HG02970 (cell line): ENCODE data around the gene SKIC2.
A peak's percentile ranks its signal among the peaks of the same experiment; 100 is the strongest.

Experiments used
- ATAC-seq: cut with Tn5 transposase; IDR thresholded peaks from one replicate; pipeline ENCODE4 v1.9.1; 2021; ENCODE audit warnings: mild to moderate bottlenecking, moderate library complexity, moderate number of reproducible peaks; ENCODE audit not compliant: unreplicated experiment, low FRiP score

Gene SKIC2

DNA sequence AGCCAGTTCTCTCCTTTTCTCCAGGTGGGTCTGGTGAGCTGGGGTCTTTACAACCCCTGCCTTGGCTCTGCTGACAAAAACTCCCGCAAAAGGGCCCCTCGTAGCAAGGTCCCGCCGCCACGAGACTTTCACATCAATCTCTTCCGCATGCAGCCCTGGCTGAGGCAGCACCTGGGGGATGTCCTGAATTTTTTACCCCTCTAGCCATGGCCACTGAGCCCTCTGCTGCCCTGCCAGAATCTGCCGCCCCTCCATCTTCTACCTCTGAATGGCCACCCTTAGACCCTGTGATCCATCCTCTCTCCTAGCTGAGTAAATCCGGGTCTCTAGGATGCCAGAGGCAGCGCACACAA lies 13.8 kb upstream of the SKIC2 start:
- ATAC-seq: no peak

DNA sequence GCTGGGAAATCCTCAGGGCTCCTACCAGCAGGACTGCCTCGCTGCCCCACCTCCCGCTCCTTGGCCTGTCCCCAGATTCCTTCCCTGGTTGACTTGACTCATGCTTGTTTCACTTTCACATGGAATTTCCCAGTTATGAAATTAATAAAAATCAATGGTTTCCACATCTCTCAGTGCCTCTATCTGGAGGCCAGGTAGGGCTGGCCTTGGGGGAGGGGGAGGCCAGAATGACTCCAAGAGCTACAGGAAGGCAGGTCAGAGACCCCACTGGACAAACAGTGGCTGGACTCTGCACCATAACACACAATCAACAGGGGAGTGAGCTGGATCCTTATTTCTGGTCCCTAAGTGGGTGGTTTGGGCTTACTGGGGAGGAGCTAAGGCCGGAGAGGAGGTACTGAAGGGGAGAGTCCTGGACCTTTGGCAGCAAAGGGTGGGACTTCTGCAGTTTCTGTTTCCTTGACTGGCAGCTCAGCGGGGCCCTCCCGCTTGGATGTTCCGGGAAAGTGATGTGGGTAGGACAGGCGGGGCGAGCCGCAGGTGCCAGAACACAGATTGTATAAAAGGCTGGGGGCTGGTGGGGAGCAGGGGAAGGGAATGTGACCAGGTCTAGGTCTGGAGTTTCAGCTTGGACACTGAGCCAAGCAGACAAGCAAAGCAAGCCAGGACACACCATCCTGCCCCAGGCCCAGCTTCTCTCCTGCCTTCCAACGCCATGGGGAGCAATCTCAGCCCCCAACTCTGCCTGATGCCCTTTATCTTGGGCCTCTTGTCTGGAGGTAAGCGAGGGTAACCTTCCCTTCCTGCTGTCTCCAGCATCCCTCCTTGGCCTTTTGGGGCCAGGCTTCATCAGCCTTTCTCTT lies 13.2 kb upstream of the SKIC2 start, which contains the start of gene CFB:
Gene CFB, plus strand, starts transcription at position 589 of the 863 bp plus-strand sequence. Its CDS starts 127 bp downstream, at position 716.
- no peak for ATAC-seq

DNA sequence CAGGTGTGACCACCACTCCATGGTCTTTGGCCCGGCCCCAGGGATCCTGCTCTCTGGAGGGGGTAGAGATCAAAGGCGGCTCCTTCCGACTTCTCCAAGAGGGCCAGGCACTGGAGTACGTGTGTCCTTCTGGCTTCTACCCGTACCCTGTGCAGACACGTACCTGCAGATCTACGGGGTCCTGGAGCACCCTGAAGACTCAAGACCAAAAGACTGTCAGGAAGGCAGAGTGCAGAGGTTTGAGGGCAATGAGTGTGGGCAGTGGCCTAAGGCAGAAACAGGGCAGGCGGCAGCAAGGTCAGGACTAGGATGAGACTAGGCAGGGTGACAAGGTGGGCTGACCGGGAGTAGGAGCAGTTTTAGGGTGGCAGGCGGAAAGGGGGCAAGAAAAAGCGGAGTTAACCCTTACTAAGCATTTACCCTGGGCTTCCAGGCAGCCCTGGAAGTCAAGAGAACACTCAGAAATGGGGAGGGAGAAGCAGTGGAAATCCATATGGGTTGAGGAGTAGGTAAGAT lies 12.5 kb upstream of the SKIC2 start:
- ATAC-seq: no peak

DNA sequence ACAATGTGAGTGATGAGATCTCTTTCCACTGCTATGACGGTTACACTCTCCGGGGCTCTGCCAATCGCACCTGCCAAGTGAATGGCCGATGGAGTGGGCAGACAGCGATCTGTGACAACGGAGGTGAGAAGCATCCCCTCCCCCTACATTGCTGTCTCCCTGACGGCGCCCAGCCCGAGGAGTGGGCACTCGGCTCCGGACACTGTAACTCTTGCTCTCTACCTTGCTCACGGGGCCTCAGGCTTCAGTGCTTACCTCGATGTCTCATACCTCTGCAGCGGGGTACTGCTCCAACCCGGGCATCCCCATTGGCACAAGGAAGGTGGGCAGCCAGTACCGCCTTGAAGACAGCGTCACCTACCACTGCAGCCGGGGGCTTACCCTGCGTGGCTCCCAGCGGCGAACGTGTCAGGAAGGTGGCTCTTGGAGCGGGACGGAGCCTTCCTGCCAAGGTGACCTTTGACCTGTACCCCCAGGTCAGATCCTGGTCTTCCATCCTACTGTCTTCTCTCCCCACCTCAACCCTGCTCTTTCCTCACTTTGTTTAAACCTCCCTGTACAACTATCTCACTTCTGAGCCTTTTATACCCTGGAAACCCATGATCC lies 11.8 kb upstream of the SKIC2 start:
- no peak for ATAC-seq

DNA sequence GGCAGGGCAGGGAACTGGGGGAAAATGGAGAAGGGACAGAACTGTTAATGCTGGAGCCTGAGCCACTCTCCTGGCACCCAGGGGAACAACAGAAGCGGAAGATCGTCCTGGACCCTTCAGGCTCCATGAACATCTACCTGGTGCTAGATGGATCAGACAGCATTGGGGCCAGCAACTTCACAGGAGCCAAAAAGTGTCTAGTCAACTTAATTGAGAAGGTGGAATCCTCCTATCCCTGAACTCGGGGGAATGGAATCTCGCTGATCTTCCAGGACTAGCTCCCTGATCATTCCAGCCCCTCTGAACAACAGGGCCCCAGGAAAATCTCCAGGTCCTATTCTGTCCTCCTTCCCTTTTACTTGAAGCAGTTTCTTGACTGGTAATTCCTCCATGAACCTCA lies 11.1 kb upstream of the SKIC2 start:
- ATAC-seq: no peak

DNA sequence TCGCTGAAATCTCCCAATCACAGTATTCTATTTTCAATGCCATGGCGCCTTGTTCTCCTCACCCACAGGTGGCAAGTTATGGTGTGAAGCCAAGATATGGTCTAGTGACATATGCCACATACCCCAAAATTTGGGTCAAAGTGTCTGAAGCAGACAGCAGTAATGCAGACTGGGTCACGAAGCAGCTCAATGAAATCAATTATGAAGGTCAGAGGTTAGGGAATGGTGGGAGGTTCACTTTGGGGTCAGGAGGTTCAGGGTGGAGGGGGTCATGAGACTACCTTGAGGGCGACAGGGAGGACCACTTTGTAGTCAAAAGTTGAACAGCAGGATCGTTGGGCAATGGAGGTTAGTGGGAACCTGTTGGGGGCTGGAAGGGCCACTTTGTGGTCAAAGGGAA lies 10.7 kb upstream of the SKIC2 start:
- ATAC-seq: no peak

DNA sequence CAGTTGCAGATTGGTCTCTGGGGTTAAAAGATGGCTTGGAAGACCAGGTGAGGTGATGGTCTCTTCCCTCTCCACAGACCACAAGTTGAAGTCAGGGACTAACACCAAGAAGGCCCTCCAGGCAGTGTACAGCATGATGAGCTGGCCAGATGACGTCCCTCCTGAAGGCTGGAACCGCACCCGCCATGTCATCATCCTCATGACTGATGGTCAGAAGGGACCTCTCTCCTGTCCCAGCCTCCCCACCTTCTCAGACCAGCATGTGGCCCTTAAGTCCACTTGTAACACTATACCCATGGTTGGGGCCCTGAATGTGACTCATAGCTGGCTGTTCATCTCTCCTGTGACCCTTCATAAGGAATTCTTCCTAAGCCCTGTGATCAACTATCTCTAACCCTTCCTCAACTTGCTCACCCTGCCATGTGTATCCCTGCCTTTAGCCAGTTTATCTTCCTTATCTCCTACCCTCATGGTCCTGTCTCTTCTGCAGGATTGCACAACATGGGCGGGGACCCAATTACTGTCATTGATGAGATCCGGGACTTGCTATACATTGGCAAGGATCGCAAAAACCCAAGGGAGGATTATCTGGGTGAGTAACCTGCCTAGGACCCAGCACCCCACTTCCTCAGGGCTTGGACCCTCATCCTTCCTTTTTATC lies 10.1 kb upstream of the SKIC2 start:
- no peak for ATAC-seq

DNA sequence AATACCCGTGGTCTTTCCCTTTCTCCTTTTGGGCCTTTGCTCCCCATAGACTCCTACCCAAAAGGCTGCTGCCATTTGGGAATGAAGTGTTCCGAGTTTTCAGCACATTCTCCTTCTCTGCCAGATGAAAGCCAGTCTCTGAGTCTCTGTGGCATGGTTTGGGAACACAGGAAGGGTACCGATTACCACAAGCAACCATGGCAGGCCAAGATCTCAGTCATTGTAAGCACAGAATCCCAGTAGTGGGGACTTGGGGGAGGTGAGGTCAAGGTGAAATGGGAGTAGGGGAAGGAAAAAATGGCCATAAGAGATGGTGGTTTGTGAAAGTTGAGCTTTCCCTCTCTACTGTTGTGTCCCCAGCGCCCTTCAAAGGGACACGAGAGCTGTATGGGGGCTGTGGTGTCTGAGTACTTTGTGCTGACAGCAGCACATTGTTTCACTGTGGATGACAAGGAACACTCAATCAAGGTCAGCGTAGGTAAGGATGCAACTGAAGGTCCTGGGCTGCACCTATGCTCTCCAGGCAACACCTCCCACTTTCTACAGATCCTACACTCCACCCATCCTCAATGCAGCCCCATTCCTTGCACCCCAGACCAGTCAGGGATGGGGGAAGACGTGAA lies 8.9 kb upstream of the SKIC2 start:
- ATAC-seq: no peak

DNA sequence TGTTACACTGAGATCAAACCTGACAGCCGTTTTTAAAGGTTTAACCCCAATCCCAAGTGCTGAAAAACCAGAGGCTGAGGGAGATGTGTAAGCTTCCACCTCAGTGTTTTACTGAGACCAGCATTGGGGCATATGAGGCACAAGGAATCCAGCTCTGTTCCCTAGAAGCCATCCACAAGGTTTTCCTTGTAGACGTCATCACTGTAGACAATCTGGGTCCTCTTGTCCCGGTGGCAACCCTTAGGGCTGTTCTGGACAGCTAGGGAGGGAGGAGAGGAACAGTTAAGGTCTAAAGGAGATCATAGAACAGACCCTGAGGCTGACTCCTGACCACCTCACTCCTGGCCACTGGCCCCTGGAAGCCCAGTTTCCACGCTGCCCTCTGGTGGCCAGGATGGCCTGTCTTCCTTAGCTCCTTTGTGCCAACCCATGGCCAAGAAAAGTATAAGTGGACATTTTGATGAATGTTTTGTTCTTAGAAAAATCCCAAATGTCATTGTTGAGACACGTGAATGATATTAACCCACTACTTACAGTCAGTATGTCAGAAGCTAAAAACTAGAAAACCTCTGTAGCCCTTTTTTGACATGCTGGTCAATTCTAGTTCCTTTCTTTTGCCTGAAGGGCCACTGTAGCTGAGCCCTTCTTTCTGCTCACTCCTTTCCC lies 6.7 kb upstream of the SKIC2 start:
- no peak for ATAC-seq

DNA sequence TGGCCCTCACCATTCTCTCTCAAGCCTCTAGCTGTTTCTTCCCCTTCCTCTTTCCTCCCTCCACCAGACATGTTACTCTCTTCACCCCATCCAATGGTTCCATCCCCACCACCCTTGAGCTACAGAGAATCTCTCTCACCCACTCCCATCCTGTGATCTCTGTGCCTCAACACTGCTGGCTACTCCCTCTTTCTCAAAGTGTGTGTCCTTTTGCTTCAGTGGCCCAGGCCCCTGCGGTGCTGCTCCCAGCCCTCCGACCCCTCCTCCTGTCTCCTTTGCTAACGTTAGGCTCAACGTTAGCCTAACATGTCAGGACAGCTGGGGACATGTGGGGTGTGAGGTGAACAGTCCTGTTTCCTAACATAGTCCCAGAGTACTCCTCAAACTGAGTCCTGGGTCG lies 6.1 kb upstream of the SKIC2 start:
- ATAC-seq: no peak

DNA sequence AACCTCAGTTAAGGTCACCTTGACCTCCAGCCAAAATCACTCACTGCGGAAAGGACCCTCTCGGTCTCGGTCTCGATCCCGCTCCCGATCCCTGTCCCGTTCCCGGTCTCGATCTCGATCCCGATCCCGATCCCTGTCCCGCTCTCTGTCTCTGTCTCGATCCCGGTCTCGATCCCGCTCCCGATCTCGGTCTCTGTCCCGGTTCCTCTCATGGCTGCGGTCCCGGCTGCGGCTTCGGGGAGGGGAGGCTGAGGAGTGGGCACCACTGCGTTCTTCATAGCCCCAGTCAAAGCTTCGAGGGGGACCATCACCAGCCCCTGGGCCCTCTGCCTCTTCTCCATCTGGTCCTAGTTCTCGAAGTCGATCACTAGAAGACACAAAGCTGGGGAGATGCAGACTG lies 4.5 kb upstream of the SKIC2 start:
- no peak for ATAC-seq

DNA sequence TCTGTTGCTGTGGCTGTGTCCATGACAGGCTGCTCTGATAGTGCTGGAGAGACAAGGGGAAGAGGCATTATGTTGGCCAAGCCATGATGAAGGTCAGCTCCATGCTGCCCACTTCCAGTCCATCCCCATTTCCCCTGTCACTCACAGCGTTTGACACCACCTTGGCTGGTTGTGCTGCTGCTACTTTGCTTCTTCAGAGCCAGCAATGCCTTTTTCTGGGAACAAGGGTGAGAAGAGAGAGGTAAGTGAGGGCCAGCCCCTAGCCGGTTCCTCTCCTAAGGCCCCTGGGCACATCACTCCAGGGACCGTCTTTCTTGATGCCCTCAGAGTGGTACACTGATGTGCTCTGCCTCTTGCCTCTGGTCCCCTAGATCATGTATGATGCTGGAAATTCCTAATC lies 2.2 kb upstream of the SKIC2 start:
- ATAC-seq: no peak

DNA sequence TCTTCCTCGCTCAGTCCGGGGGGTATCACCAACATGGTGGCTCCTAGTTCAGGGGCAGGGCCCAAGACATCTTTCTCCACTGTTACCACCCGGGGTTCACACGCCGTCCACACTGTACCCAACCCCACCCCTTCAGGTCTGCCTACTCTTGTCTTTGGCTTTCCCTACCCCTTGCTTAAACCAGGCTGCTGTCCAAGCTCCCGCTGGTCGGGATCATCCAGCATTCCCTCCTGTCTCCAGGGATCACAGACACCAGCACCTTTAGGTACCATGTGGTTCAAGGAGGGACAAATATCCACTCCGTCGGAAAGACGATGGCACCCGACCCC lies 599 bp upstream of the SKIC2 start:
- ATAC-seq: peak; percentile 4

DNA sequence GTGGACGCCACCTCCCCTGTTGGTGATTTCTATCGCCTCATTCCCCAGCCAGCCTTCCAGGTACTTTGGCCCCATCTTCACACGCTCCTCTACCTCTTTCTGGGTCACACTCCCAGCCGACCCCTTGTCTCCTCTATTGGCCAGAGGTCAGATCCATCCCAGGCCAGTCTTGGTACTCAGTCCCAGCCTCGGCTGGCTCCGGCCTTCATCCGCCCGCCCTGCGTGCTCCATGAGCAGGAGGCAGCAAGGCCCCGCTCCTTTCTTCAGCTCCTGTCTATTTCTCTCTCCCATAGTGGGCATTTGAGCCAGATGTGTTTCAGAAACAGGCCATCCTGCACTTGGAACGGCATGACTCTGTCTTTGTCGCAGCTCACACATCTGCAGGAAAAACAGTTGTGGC lies 2.6 kb downstream of the SKIC2 start:
- ATAC-seq: no peak

DNA sequence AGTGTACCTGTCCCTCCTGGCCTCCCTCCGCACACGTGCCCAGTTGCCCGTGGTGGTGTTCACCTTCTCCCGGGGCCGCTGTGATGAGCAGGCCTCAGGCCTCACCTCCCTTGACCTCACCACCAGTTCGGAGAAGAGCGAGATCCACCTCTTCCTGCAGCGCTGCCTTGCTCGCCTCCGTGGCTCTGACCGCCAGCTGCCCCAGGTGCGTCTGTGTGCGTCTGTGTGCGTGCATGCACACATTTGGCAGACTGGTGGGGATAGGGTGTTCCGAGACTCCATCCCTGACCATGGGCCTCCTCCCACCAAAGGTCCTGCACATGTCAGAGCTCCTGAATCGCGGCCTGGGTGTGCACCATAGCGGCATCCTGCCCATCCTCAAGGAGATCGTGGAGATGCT lies 4.9 kb downstream of the SKIC2 start:
- no peak for ATAC-seq

DNA sequence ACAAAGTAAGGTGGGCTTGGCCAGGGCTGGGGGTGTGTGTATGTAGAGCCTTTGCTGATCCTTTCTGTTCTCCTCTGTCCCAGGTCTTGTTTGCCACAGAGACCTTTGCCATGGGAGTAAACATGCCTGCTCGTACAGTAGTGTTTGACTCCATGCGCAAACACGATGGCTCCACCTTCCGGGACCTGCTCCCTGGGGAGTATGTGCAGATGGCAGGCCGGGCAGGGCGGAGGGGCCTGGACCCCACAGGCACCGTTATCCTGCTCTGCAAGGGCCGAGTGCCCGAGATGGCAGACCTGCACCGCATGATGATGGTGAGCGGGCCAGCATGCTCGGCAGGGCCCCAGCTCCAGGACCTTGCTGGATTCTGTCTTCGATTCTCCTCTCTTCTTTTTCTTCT lies 6.7 kb downstream of the SKIC2 start:
- ATAC-seq: no peak

DNA sequence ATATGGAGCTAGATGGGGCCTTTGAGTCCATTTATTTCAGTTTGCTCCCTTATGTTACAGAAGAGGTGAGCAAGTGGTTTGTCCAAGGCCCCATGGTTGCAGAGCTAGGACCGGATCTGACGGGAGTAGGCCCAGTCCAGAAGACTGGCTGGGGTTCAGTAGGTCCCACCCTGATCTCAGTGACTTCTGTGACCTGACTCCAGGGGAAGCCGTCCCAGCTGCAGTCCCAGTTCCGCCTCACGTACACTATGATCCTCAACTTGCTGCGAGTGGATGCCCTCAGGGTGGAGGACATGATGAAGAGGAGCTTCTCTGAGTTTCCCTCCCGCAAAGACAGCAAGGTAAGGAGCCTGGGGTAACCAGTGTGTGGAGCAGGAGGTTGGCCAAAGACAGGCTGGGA lies 7.5 kb downstream of the SKIC2 start:
- no peak for ATAC-seq

DNA sequence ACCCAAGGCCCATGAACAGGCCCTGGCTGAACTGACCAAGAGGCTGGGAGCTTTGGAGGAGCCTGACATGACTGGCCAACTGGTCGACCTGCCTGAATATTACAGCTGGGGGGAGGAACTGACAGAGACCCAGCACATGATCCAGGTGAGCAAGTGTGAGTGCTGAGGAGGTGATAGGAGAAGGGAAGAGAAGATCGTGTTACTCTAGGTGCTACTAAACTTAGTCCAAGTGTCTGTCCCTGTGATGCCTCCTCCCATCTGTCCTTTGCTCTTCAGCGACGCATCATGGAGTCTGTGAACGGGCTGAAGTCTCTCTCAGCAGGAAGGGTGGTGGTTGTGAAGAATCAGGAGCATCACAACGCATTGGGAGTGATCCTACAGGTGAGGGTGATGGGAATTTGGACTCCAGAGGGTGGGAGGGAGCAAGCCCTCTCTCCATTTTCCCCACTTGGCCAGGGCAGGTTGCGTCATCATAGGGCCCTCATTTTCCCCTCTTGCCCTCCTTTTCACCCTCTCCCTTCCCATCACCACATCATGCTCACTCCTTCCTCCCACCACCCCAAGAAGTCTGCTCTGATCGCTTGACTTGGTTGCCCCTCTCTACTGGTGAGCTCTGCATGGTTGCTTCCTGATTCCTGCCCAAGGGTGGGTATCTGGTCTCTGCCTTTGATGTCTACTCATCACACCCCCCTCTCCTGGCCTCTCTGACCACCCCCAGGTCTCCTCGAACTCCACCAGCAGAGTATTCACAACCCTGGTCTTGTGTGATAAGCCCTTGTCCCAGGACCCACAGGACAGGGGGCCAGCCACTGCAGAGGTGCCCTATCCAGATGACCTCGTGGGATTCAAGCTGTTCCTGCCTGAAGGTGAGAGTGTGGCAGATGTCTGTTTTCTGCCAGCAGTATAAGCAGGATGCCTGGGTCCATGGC lies 8.3 kb downstream of the SKIC2 start:
- ATAC-seq: no peak

DNA sequence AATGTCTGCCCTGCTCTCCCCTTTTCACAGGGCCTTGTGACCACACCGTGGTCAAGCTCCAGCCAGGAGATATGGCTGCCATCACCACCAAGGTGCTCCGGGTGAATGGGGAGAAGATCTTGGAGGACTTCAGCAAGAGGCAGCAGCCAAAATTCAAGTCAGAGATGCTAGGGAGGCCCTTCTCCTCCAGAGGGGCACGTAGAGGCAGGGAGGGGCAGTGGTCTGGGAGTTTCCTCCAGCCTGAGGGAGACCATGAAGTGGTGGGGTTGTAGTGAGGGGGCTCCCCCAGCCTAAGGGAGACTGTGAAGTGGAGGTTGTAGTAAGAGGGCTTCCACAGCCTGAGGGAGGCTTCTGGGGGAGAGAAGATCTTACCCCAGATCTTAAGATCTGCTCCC lies 8.9 kb downstream of the SKIC2 start:
- ATAC-seq: no peak

DNA sequence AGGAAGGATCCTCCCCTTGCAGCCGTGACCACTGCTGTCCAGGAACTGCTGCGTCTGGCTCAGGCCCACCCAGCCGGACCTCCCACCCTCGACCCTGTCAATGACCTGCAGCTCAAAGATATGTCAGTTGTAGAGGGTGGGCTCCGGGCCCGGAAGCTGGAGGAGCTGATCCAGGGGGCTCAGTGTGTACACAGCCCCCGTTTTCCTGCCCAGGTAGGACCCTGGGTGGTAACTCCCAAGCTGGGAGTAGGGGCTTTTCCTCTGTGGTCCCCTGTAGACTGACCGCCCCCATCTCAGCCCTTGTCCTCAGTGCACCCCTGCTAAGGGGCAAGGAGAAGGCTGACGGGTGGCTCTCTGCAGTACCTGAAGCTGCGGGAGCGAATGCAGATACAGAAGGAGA lies 9.4 kb downstream of the SKIC2 start:
- ATAC-seq: no peak
